ENCODE results near the gene KCNH8. TPM values are rescaled to one million over a fixed set of nuclear protein-coding genes. Genes with fewer than 3 reads are reported as not detected.

KCNH8 gene
- total RNA-seq, 2 experiments from 2014 or later = 0.44 to 0.59 TPM

- intact Hi-C loops (cut with micrococcal nuclease; ENCODE audit: unreplicated experiment) = no loop called here
- no peaks in the 10 kb centered on the region for H3K9me3 ChIP-seq (ENCODE audit: low read length)
- CTCF ChIA-PET (ENCODE audit: unreplicated experiment) = no interaction called here
- H3K27ac ChIP-seq (ENCODE audit: low read depth, low read length, poor library complexity, severe bottlenecking) = no peak overlapping the region
- H4K20me1 ChIP-seq (ENCODE audit: insufficient read depth, low read length) = no peaks in the 10 kb centered on the region
- TF ChIP-seq EZH2phosphoT487 (IDR thresholded peaks at IDR 0.05; ENCODE audit: borderline replicate concordance, low read depth, low read length) = no peak
- TF ChIP-seq, protein P1, sequence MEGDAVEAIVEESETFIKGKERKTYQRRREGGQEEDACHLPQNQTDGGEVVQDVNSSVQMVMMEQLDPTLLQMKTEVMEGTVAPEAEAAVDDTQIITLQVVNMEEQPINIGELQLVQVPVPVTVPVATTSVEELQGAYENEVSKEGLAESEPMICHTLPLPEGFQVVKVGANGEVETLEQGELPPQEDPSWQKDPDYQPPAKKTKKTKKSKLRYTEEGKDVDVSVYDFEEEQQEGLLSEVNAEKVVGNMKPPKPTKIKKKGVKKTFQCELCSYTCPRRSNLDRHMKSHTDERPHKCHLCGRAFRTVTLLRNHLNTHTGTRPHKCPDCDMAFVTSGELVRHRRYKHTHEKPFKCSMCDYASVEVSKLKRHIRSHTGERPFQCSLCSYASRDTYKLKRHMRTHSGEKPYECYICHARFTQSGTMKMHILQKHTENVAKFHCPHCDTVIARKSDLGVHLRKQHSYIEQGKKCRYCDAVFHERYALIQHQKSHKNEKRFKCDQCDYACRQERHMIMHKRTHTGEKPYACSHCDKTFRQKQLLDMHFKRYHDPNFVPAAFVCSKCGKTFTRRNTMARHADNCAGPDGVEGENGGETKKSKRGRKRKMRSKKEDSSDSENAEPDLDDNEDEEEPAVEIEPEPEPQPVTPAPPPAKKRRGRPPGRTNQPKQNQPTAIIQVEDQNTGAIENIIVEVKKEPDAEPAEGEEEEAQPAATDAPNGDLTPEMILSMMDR (conservative IDR thresholded peaks at IDR 0.05; ENCODE audit: low read length) = no peak
- H3K4me2 ChIP-seq (ENCODE audit: low read length) = no peak overlapping the region
- POLR2A ChIA-PET = interaction anchor here (0.7 to 1.4 kb wide), 3 partner anchors 9 to 323 kb away, joined by 3 to 7 read pairs (median 3); no protein-coding TSS in a partner anchor
- H3K79me2 ChIP-seq (ENCODE audit: insufficient read depth, low read depth, low read length) = no peaks in the 10 kb centered on the region
- H3K9me2 ChIP-seq (ENCODE audit: insufficient read depth, low read length) = no peaks in the 10 kb centered on the region
- H2AFZ ChIP-seq (ENCODE audit: low read length) = no peak overlapping the region
- H3K4me3 ChIP-seq (ENCODE audit: low read depth, low read length, poor library complexity, severe bottlenecking) = no peak overlapping the region
- no peaks in the 10 kb centered on the region for H3K36me3 ChIP-seq (ENCODE audit: insufficient read depth, low read length)
- no TSS peak for BruUV-seq (replicated peaks)
- DNase-seq (ENCODE audit: low spot score) = no peak
- no peaks in the 10 kb centered on the region for H3K4me1 ChIP-seq (ENCODE audit: insufficient read depth, low read length, poor library complexity, severe bottlenecking)
Observed at GRCh38 chr3:19439944-19440343, 291.6 kb downstream of the KCNH8 start.

DNA sequence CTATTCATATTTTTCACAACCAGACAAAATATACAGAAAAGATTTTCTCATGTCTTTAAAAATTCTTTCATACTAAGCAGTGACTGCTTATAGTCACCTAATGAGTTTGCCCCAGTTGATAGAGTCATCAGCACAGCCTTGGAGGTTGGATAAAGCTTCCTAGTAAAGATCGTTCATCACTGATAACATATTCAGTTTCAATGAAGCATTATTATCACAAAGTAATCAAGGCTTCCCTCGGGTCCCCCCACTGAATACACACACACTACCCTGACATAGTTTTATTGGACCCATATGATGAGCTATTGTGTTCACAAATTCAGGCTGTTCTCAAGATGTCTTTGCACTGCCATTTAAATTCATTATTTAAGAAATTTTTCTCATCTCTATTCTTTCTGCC is 297.8 kb downstream of the KCNH8 start:
- Histone ChIP-seq H3K36me3 (ENCODE audit: insufficient read depth, low read length) (no peaks in the 10 kb centered on the region), H3K4me2 (ENCODE audit: low read length) (no peak overlapping the region), H3K27ac (ENCODE audit: low read depth, low read length, poor library complexity, severe bottlenecking) (no peak overlapping the region), H3K9me3 (ENCODE audit: low read length) (no peaks in the 10 kb centered on the region), H2AFZ (ENCODE audit: low read length) (no peak overlapping the region), H3K9me2 (ENCODE audit: insufficient read depth, low read length) (no peaks in the 10 kb centered on the region), H3K4me1 (ENCODE audit: insufficient read depth, low read length, poor library complexity, severe bottlenecking) (no peaks in the 10 kb centered on the region), H4K20me1 (ENCODE audit: insufficient read depth, low read length) (no peaks in the 10 kb centered on the region), H3K79me2 (ENCODE audit: insufficient read depth, low read depth, low read length) (no peaks in the 10 kb centered on the region), H3K4me3 (ENCODE audit: low read depth, low read length, poor library complexity, severe bottlenecking) (no peak overlapping the region)
- no peak for DNase-seq (ENCODE audit: low spot score)
- TF ChIP-seq, protein P1 (conservative IDR thresholded peaks at IDR 0.05; ENCODE audit: low read length) = no peak
- no peak for TF ChIP-seq EZH2phosphoT487 (IDR thresholded peaks at IDR 0.05; ENCODE audit: borderline replicate concordance, low read depth, low read length)
- ChIA-PET POLR2A (interaction anchor here (1.5 kb wide), 1 partner anchor 9 kb away, joined by 6 read pairs; no protein-coding TSS in a partner anchor), CTCF (ENCODE audit: unreplicated experiment) (no interaction called here)
- BruUV-seq (replicated peaks) = no TSS peak
- intact Hi-C loops (cut with micrococcal nuclease; ENCODE audit: unreplicated experiment) = no loop called here

DNA sequence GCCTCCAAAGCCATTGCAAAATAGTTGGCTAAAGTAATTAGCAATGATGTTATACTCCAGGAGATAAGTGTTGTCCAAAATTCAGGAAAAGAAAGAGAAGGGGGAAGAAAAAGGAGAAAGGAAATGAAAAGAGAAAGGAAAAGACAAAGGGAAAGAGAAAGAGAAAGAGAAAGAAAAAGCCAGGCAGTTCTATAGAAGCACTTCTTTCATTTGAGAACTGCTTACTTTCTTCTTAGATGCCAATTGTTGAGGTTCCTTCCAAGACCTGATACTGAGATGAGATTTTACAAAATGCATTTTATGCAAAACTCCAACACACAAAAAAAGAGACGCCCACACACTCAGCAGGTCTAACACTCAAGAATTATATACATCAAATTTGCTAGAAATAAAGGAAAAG is 298.4 kb downstream of the KCNH8 start:
- BruUV-seq (replicated peaks) = no TSS peak
- Histone ChIP-seq H3K9me2 (ENCODE audit: insufficient read depth, low read length) (no peaks in the 10 kb centered on the region), H3K4me3 (ENCODE audit: low read depth, low read length, poor library complexity, severe bottlenecking) (no peak overlapping the region), H4K20me1 (ENCODE audit: insufficient read depth, low read length) (no peaks in the 10 kb centered on the region), H3K9me3 (ENCODE audit: low read length) (no peaks in the 10 kb centered on the region), H3K36me3 (ENCODE audit: insufficient read depth, low read length) (no peaks in the 10 kb centered on the region), H3K27ac (ENCODE audit: low read depth, low read length, poor library complexity, severe bottlenecking) (no peak overlapping the region), H3K4me1 (ENCODE audit: insufficient read depth, low read length, poor library complexity, severe bottlenecking) (no peaks in the 10 kb centered on the region), H2AFZ (ENCODE audit: low read length) (no peak overlapping the region), H3K4me2 (ENCODE audit: low read length) (no peak overlapping the region), H3K79me2 (ENCODE audit: insufficient read depth, low read depth, low read length) (no peaks in the 10 kb centered on the region)
- CTCF ChIA-PET (ENCODE audit: unreplicated experiment) = no interaction called here
- TF ChIP-seq, protein P1 (conservative IDR thresholded peaks at IDR 0.05; ENCODE audit: low read length) = no peak
- TF ChIP-seq EZH2phosphoT487 (IDR thresholded peaks at IDR 0.05; ENCODE audit: borderline replicate concordance, low read depth, low read length) = no peak
- intact Hi-C loops (cut with micrococcal nuclease; ENCODE audit: unreplicated experiment) = no loop called here
- no peak for DNase-seq (ENCODE audit: low spot score)
- POLR2A ChIA-PET = no interaction called here

Data from OCI-LY7 (cell line).